Posterior cingulate gyrus (tissue), 11 donors: ENCODE data around the gene WNT9B.

Source experiments
- DNase-seq, 10 donors: peaks; one replicate each; pipeline versions ENCODE4 v3.0.0 to v3.0.0-alpha.2; 2020 to 2021; ENCODE audit warnings: mixed read lengths in 3 of 10
- intact Hi-C: fragments of 100-400 bp; cut with DNase I; formaldehyde crosslinking; loops from one replicate; pipeline ENCODE4 v1.15.1; 2023

WNT9B gene

GRCh38 chr17:46928467-46929261 is 77.3 kb downstream of the WNT9B start:
- intact Hi-C loops, result no loop called here
- no peak for DNase-seq

GRCh38 chr17:46929413-46929812 is 78.0 kb downstream of the WNT9B start:
- no peak for DNase-seq
- intact Hi-C loops, result no loop called here

DNA sequence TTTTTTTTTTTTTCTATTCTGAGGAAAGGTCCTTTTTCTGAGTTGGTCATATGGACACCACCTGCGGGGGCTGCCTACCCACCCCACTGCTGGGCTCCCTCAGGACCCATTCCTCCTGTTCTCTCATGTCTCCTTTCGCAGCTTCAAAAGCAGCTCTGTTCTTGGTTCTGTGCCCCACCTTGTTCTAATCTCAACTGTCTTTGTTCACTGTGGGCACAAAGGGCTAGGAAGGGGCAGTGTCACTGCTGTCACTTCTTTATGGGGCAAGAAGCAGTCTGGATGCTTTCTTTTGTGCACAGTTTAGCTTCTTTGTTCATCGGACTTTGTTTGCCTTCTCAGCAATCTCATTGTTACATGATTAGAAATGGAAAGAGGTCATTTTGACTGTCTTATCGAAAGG is 78.7 kb downstream of the WNT9B start:
- intact Hi-C loops, result no loop called here
- DNase-seq, result no peak

GRCh38 chr17:46931596-46931995 is 80.2 kb downstream of the WNT9B start:
- no peak for DNase-seq
- intact Hi-C loops, result no loop called here

DNA sequence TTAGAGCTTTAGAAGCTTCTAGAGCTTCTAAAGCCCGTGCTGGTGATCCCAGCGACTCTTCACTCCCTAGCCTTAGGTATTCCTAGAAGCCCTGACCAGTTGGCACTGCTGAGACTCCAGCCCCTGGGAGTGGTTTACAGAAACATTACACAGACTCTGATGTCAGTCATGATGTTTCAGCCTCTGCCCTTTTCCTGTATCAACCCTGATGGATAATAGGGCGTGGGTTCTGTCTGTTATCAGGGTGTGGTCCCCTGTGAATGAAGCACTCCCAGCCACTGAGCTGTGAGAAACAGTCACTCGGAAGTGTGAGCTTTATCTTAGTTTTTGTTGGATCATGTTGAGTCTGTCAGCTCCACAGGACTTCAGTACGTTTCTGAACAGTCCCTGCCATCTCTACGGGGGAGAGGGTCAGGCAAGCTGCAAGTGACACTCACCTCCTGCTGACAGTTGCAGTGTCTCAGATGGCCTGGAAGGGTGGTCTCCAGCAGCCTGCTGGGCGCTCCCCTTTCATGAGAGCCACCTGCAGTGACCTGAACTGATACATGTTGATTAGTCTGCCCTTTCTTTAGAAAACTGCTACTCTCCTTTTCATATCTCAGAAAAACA is 84.4 kb downstream of the WNT9B start:
- intact Hi-C loops, result no loop called here
- no peak for DNase-seq
